IMR-90 (cell line): ENCODE results near the gene DNAJC17. TPM values are rescaled to one million over a fixed set of nuclear protein-coding genes. Genes with fewer than 3 reads are reported as not detected.

Experiments
- ATAC-seq: fragments of 200-7000 bp; cut with Tn5 transposase; 2 replicates; pipeline ENCODE4 v1.9.1; 2020; ENCODE audit warnings: low read depth, mild to moderate bottlenecking, moderate library complexity
- BruUV-seq: library from RNA; stranded (reverse); fragments of 400-500 nt; replicated peaks from 2 replicates; lab custom pipeline; 2021; lab: Mats Ljungman, UMichigan
- CTCF ChIA-PET: fragments of 300-600 bp; formaldehyde crosslinking; extraction: SDS; loops from one replicate; lab custom pipeline; 2021; ENCODE audit warnings: antibody characterized with exemption; lab: Yijun Ruan, JAX
- POLR2A ChIA-PET: fragments of 300-600 bp; sonication (Branson Sonifier 250); formaldehyde crosslinking; loops from one replicate; lab custom pipeline; 2022; ENCODE audit warnings: antibody characterized with exemption; ENCODE audit not compliant: unreplicated experiment; lab: Charles Lee
- DNase-seq: peaks from one replicate; pipeline ENCODE4 v3.0.0; 2013
- H2AFZ ChIP-seq: replicated peaks from 2 replicates; pipeline ENCODE3; 2013; ENCODE audit warnings: low read length, mild to moderate bottlenecking; ENCODE audit not compliant: poor library complexity
- H2AK5ac ChIP-seq: 2 replicates; pipeline ENCODE4 v1.6.1; 2013; ENCODE audit warnings: low read depth, low read length, inconsistent platforms
- H2AK9ac ChIP-seq: replicated peaks from 2 replicates; pipeline ENCODE3; 2013; ENCODE audit warnings: mild to moderate bottlenecking, low read depth, low read length, moderate library complexity; ENCODE audit not compliant: poor library complexity
- H2BK120ac ChIP-seq: 2 replicates; pipeline ENCODE4 v1.6.1; 2013; ENCODE audit warnings: low read depth, low read length, inconsistent platforms
- H2BK15ac ChIP-seq: 3 replicates; pipeline ENCODE4 v1.6.1; 2013; ENCODE audit warnings: low read depth, low read length, inconsistent platforms
- H2BK20ac ChIP-seq: 2 replicates; pipeline ENCODE4 v1.6.1; 2013; ENCODE audit warnings: low read depth, mild to moderate bottlenecking, inconsistent platforms, low read length, moderate library complexity
- H2BK5ac ChIP-seq: 2 replicates; pipeline ENCODE4 v1.6.1; 2013; ENCODE audit warnings: mild to moderate bottlenecking, low read depth, low read length, inconsistent platforms; ENCODE audit not compliant: poor library complexity, severe bottlenecking
- H3K14ac ChIP-seq: replicated peaks from 2 replicates; pipeline ENCODE4 v1.6.1; 2013; ENCODE audit warnings: low read depth, low read length, inconsistent platforms
- H3K18ac ChIP-seq: 2 replicates; pipeline ENCODE4 v1.6.1; 2013; ENCODE audit warnings: low read depth, low read length, control low read depth
- H3K23ac ChIP-seq: 2 replicates; pipeline ENCODE4 v1.6.1; 2013; ENCODE audit warnings: low read depth, low read length, inconsistent platforms
- H3K27ac ChIP-seq: 2 replicates; pipeline ENCODE4 v1.5.1; 2013; ENCODE audit warnings: mild to moderate bottlenecking, control low read depth, low read length; ENCODE audit not compliant: insufficient read depth
- H3K27me3 ChIP-seq: 2 replicates; pipeline ENCODE4 v1.6.1; 2013; ENCODE audit warnings: low read length; ENCODE audit not compliant: control insufficient read depth, insufficient read depth
- H3K36me3 ChIP-seq: 2 replicates; pipeline ENCODE4 v1.6.1; 2013; ENCODE audit warnings: low read length, mixed read lengths; ENCODE audit not compliant: control insufficient read depth, insufficient read depth
- H3K4ac ChIP-seq: 2 replicates; pipeline ENCODE4 v1.6.1; 2013; ENCODE audit warnings: low read depth, low read length, inconsistent platforms
- H3K4me1 ChIP-seq: 2 replicates; pipeline ENCODE4 v1.6.1; 2013; ENCODE audit warnings: low read length, mixed read lengths; ENCODE audit not compliant: control insufficient read depth, insufficient read depth
- H3K4me2 ChIP-seq: 2 replicates; pipeline ENCODE4 v1.6.1; 2013; ENCODE audit warnings: low read depth, mild to moderate bottlenecking, control low read depth, low read length, moderate library complexity
- H3K4me3 ChIP-seq: 2 replicates; pipeline ENCODE4 v1.5.1; 2013; ENCODE audit warnings: low read depth, mild to moderate bottlenecking, control low read depth, low read length, moderate library complexity; ENCODE audit not compliant: insufficient read depth
- H3K56ac ChIP-seq: 2 replicates; pipeline ENCODE4 v1.6.1; 2013; ENCODE audit warnings: low read length, inconsistent platforms; ENCODE audit not compliant: insufficient read depth; ENCODE audit errors: extremely low read depth
- H3K79me1 ChIP-seq, 2 experiments: 2 replicates each; pipeline ENCODE4 v1.6.1; 2013; ENCODE audit warnings: low read length in 2 of 2, inconsistent platforms in 1 of 2, low read depth in 1 of 2
- H3K9ac ChIP-seq: 2 replicates; pipeline ENCODE4 v1.6.1; 2013; ENCODE audit warnings: low read depth, low read length, control low read depth
- H3K9me1 ChIP-seq: 2 replicates; pipeline ENCODE4 v1.6.1; 2013; ENCODE audit warnings: low read length, inconsistent platforms; ENCODE audit not compliant: insufficient read depth
- H3K9me3 ChIP-seq: 2 replicates; pipeline ENCODE4 v1.6.1; 2013; ENCODE audit warnings: low read length; ENCODE audit not compliant: control insufficient read depth, insufficient read depth
- H4K20me1 ChIP-seq: 2 replicates; pipeline ENCODE4 v1.6.1; 2013; ENCODE audit warnings: low read length, inconsistent platforms; ENCODE audit not compliant: insufficient read depth
- H4K5ac ChIP-seq: 2 replicates; pipeline ENCODE4 v1.6.1; 2013; ENCODE audit warnings: mild to moderate bottlenecking, low read depth, low read length, control low read depth
- H4K8ac ChIP-seq, 2 experiments: 2 replicates each; pipeline ENCODE4 v1.6.1; 2013; ENCODE audit warnings: low read depth in 2 of 2, low read length in 2 of 2, control low read depth in 1 of 2, inconsistent platforms in 1 of 2
- H4K91ac ChIP-seq: 2 replicates; pipeline ENCODE4 v1.6.1; 2013; ENCODE audit warnings: low read depth, low read length, inconsistent platforms; ENCODE audit not compliant: insufficient read depth
- CEBPB ChIP-seq: IDR thresholded peaks from 2 replicates; pipeline ENCODE4 v1.6.1; 2012; ENCODE audit warnings: low read depth, low read length, improper control_type of control experiment
- CHD1 ChIP-seq: IDR thresholded peaks from 2 replicates; pipeline ENCODE4 v1.6.1; 2012; ENCODE audit warnings: low read depth, low read length, improper control_type of control experiment
- FOS ChIP-seq: fragments of 150-350 bp; IDR thresholded peaks from 2 replicates; pipeline ENCODE4 v1.6.1; 2016; ENCODE audit warnings: low read depth, low read length
- MAFK ChIP-seq: IDR thresholded peaks from 2 replicates; pipeline ENCODE4 v1.6.1; 2012; ENCODE audit warnings: low read depth, low read length, improper control_type of control experiment
- NFE2L2 ChIP-seq: fragments of 150-350 bp; IDR thresholded peaks from 2 replicates; pipeline ENCODE4 v1.6.1; 2016; ENCODE audit warnings: low read depth, mild to moderate bottlenecking, low read length
- POLR2A ChIP-seq: IDR thresholded peaks from 2 replicates; pipeline ENCODE4 v1.6.1; 2012; ENCODE audit warnings: mild to moderate bottlenecking, low read depth, low read length
- RFX5 ChIP-seq: IDR thresholded peaks from 2 replicates; pipeline ENCODE4 v1.8.0; 2012; ENCODE audit warnings: low read depth, mild to moderate bottlenecking, low read length, moderate library complexity
- WGBS, 2 experiments: methylation state at CpG; one replicate each; pipeline versions ENCODE4 v1.1.5 to v1.1.7; 2013; ENCODE audit warnings: missing lambda C conversion rate in 2 of 2; ENCODE audit not compliant: insufficient read length in 1 of 2; ENCODE audit errors: extremely low coverage in 2 of 2; 5-methylcytosine and 5-hydroxymethylcytosine counted together
- dilution Hi-C: fragments of 300-500 bp; cut with HindIII; formaldehyde crosslinking; loops from one replicate; pipeline ENCODE4 v1.14.3; 2018; ENCODE audit warnings: low sequenced_read_pairs; ENCODE audit not compliant: unreplicated experiment
- in situ Hi-C: fragments of 300-500 bp; cut with MboI; formaldehyde crosslinking; loops from 3 replicates; pipeline ENCODE4 v1.14.3; 2019; ENCODE audit warnings: low sequenced_read_pairs, inconsistent platforms, mixed read lengths
- intact Hi-C: fragments of 100-400 bp; cut with micrococcal nuclease; formaldehyde crosslinking; loops from 2 replicates; pipeline ENCODE4 v1.10.0; 2022
- polyA plus RNA-seq, 3 experiments: library from polyadenylated mRNA; depleted of rRNA; stranded (reverse); fragments of >200 nt; gene quantifications; 2 replicates each; pipeline ENCODE4 v1.2.3, GENCODE V29; 2012; ENCODE audit warnings: low replicate concordance in 1 of 3
- total RNA-seq: library from RNA; depleted of rRNA; stranded (reverse); fragments of >200 nt; gene quantifications from 2 replicates; pipeline ENCODE4 v1.2.3, GENCODE V29; 2012
- TF ChIP-seq, protein P1 (sequence below): fragments of 150-350 bp; IDR thresholded peaks from 2 replicates; pipeline ENCODE4 v1.6.1; 2016; ENCODE audit warnings: low read depth, mild to moderate bottlenecking, low read length, moderate library complexity, borderline replicate concordance

The DNAJC17 gene
- total and polyA plus RNA-seq, 2 of the 4 experiments (the other 2 are of a cell fraction), result 58.6 to 107 TPM

GRCh38 chr15:40853241-40853890 lies 46.1 kb upstream of the DNAJC17 start:
- ChIA-PET CTCF (no interaction called here), POLR2A (no interaction called here)
- Histone ChIP-seq H2AK9ac (no peak overlapping the region), H3K18ac (no peak overlapping the region), H3K9me1 (no peaks in the 10 kb centered on the region), H3K36me3 (no peaks in the 10 kb centered on the region), H3K23ac (no peak overlapping the region), H3K14ac (no peak overlapping the region), H3K56ac (no peak overlapping the region), H3K4ac (no peak overlapping the region), H2BK15ac (no peak overlapping the region), H3K27ac (no peak overlapping the region), H2AFZ (no peak overlapping the region), H4K91ac (no peak overlapping the region), H4K8ac (no peak overlapping the region), H3K27me3 (peaks cover 18% of the 10 kb centered on the region), H2AK5ac (no peak overlapping the region), H3K4me1 (no peaks in the 10 kb centered on the region), H2BK5ac (no peak overlapping the region), H4K20me1 (no peaks in the 10 kb centered on the region; the same call in 1 of the 2 replicates), H3K9ac (no peak overlapping the region), H3K79me1 (no peaks in the 10 kb centered on the region), H3K4me3 (no peak overlapping the region), H4K5ac (no peak overlapping the region), H3K9me3 (no peaks in the 10 kb centered on the region), H3K4me2 (no peak overlapping the region), H2BK120ac (no peak overlapping the region), H2BK20ac (no peak overlapping the region)
- no TSS peak for BruUV-seq
- dilution Hi-C loops, result no loop called here
- ATAC-seq (no peak), DNase-seq (no peak)
- TF ChIP-seq FOS (no peak), POLR2A (no peak), RFX5 (no peak), MAFK (no peak), CEBPB (no peak), NFE2L2 (no peak), CHD1 (no peak)
- TF ChIP-seq, protein P1, sequence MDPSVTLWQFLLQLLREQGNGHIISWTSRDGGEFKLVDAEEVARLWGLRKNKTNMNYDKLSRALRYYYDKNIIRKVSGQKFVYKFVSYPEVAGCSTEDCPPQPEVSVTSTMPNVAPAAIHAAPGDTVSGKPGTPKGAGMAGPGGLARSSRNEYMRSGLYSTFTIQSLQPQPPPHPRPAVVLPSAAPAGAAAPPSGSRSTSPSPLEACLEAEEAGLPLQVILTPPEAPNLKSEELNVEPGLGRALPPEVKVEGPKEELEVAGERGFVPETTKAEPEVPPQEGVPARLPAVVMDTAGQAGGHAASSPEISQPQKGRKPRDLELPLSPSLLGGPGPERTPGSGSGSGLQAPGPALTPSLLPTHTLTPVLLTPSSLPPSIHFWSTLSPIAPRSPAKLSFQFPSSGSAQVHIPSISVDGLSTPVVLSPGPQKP, result no peak
- intact Hi-C loops, result no loop called here
- WGBS, 2 experiments, result 61% methylated on average over 5 of the region's 16 CpGs; no CpG with 5 or more reads in 1 of the 2 experiments
- in situ Hi-C loops, result no loop called here
